ENCODE data around the gene THAP12. TPM values are rescaled to one million over a fixed set of nuclear protein-coding genes. Genes with fewer than 3 reads are reported as not detected.

The THAP12 gene
- total and polyA plus RNA-seq, 2 experiments from 2014 or later = 20.1 to 36.0 TPM

DNA sequence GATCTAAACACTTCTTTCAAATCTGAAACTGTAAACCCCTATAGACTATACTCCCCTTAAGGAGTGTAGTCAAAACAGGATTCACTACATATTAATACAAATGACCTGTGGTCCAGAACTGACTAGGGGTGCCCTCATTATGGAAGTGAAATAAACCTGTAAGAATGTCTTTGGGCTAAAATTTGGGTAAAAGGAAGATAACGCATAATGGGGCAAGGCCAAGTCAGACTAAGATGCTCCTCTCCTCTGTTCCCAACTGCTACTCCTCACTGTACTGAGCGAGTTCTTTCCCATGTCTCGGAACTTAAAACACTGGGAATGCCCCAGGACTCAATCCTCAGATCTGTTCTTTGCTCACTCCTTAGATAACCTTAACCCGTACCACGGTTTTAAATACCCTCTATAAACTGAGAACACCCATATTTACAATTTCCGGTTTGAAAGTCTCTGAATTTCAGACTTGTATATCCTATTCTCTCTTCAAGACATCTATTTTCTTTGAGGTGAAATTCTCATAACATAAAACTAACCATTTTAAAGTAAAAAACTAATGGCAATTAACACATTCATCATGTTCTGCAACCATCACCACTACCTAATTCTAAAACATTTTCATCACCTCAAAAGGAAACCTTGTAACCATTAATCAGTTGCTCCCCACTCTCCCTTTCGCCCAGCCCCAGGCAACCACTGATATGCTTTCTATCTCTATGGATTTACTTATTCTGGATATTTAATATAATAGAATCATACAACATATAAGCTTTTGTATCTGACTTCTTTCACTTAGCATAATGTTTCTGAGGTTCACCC lies 4.0 kb downstream of the THAP12 start:
- Histone ChIP-seq H2AFZ (no peak overlapping the region), H3K36me3 (ENCODE audit: insufficient read depth) (no peaks in the 10 kb centered on the region), H3K27ac (ENCODE audit: low read depth) (no peak overlapping the region), H3K79me2 (replicated peaks; ENCODE audit: insufficient read depth) (peaks cover 86% of the 10 kb centered on the region), H3K4me3 (no peak overlapping the region), H3K9me2 (ENCODE audit: insufficient read depth) (no peaks in the 10 kb centered on the region), H4K20me1 (replicated peaks; ENCODE audit: insufficient read depth) (peaks cover 19% of the 10 kb centered on the region), H3F3A (replicated peaks; ENCODE audit: low read depth) (no peaks in the 10 kb centered on the region), H3K4me2 (no peak overlapping the region), H3K27me3 (ENCODE audit: insufficient read depth) (no peaks in the 10 kb centered on the region), H3K4me1 (ENCODE audit: insufficient read depth) (peaks cover 20% of the 10 kb centered on the region)
- no peak overlapping the region for H3K4me3 Mint-ChIP-seq
- H3K27ac Mint-ChIP-seq = no peak overlapping the region
- no peak for TF ChIP-seq JUNB (IDR thresholded peaks at IDR 0.05; ENCODE audit: unreplicated experiment)
- TF ChIP-seq ZNF114 (CRISPR knock-in tag; IDR thresholded peaks at IDR 0.05) = no peak
- TF ChIP-seq CREB1 (CRISPR knock-in tag; IDR thresholded peaks at IDR 0.05; ENCODE audit: low read depth) = no peak
- no peak for TF ChIP-seq STAT1 (IDR thresholded peaks at IDR 0.05; ENCODE audit: unreplicated experiment)
- no peak for TF ChIP-seq EZH2 (IDR thresholded peaks at IDR 0.05; ENCODE audit: low read depth, unreplicated experiment)
- TF ChIP-seq ZNF331 (CRISPR knock-in tag; IDR thresholded peaks at IDR 0.05; ENCODE audit: low read depth) = no peak
- TF ChIP-seq NANOG (IDR thresholded peaks at IDR 0.05; ENCODE audit: borderline replicate concordance) = no peak
- TF ChIP-seq EZH2phosphoT487 (IDR thresholded peaks at IDR 0.05; ENCODE audit: unreplicated experiment) = no peak
- TF ChIP-seq ETS1 (IDR thresholded peaks at IDR 0.05) = no peak
- TF ChIP-seq POLR2AphosphoS5 (IDR thresholded peaks at IDR 0.05; ENCODE audit: low read depth) = no peak
- no peak for TF ChIP-seq REST (IDR thresholded peaks at IDR 0.05; ENCODE audit: unreplicated experiment)
- H3K27me3 Mint-ChIP-seq (ENCODE audit: insufficient read depth, low read depth, poor library complexity) = peaks cover 16% of the 10 kb centered on the region
- peaks cover 29% of the 10 kb centered on the region for H3K4me1 Mint-ChIP-seq
- DNase-seq (ENCODE audit: low spot score) (no peak), ATAC-seq (no peak)
- H3K9me3 Mint-ChIP-seq = no peaks in the 10 kb centered on the region
- peaks cover 3% of the 10 kb centered on the region; the same call in 1 of the 3 replicates for H3K36me3 Mint-ChIP-seq (ENCODE audit: low read depth)
